Activated CD8-positive, alpha-beta memory T cell treated with anti-CD3 and anti-CD28 coated beads, Interleukin-2, amount 50 U/mL, for 1 hour (primary cell): ENCODE measurements around the gene MAPK13.
"Not testable (repeated sequence)": the region's sequence is repeated elsewhere in the genome, so short reads cannot be mapped to it uniquely, and the experiment has no call there.

Experiments used
- DNase-seq: peaks from one replicate; pipeline ENCODE4 v3.0.0-alpha.2; 2020; ENCODE audit errors: extremely low read depth

Gene MAPK13

GRCh38 chr6:36127462-36128016 is 2.8 kb upstream of the MAPK13 start:
- DNase-seq = no peak

- no peak for DNase-seq
Observed at GRCh38 chr6:36128073-36128472, 2.2 kb upstream of the MAPK13 start.

GRCh38 chr6:36128793-36129192 is 1.5 kb upstream of the MAPK13 start:
- DNase-seq = no peak

- not testable (repeated sequence) for DNase-seq
Observed at GRCh38 chr6:36129334-36129733, 979 bp upstream of the MAPK13 start.

- DNase-seq = no peak
Observed at GRCh38 chr6:36130667-36131510, 576 bp downstream of the MAPK13 start.

- DNase-seq = no peak
Observed at GRCh38 chr6:36131511-36132245, 1.4 kb downstream of the MAPK13 start.

GRCh38 chr6:36132246-36132895 is 2.1 kb downstream of the MAPK13 start:
- DNase-seq = no peak

GRCh38 chr6:36133148-36133547 is 2.8 kb downstream of the MAPK13 start:
- DNase-seq = no peak

GRCh38 chr6:36133912-36134311 is 3.6 kb downstream of the MAPK13 start:
- no peak for DNase-seq

GRCh38 chr6:36135053-36135731 is 4.9 kb downstream of the MAPK13 start:
- no peak for DNase-seq

GRCh38 chr6:36136034-36136433 is 5.7 kb downstream of the MAPK13 start:
- no peak for DNase-seq

- no peak for DNase-seq
Observed at GRCh38 chr6:36136551-36136950, 6.2 kb downstream of the MAPK13 start.

GRCh38 chr6:36138667-36139066 is 8.4 kb downstream of the MAPK13 start:
- no peak for DNase-seq

- DNase-seq = no peak
Observed at GRCh38 chr6:36139431-36139830, 9.1 kb downstream of the MAPK13 start.

- DNase-seq = no peak
Observed at GRCh38 chr6:36139991-36140710, 9.8 kb downstream of the MAPK13 start.

GRCh38 chr6:36141091-36141490 is 10.8 kb downstream of the MAPK13 start:
- no peak for DNase-seq

- no peak for DNase-seq
Observed at GRCh38 chr6:36141961-36142360, 11.6 kb downstream of the MAPK13 start.

- no peak for DNase-seq
Observed at GRCh38 chr6:36142971-36143838, 12.9 kb downstream of the MAPK13 start.

- no peak for DNase-seq
Observed at GRCh38 chr6:36145495-36145894, 15.2 kb downstream of the MAPK13 start.

GRCh38 chr6:36147294-36147693 is 17.0 kb downstream of the MAPK13 start:
- DNase-seq = no peak
